SU-DHL-6 (cell line): ENCODE results near the gene MAGEA1.
"Not testable (repeated sequence)": the region's sequence is repeated elsewhere in the genome, so short reads cannot be mapped to it uniquely, and the experiment has no call there.

Experiments used
- CTCF ChIP-seq: fragments of 200-600 bp; sonication (generic); IDR thresholded peaks from one replicate; pipeline ENCODE4 v1.5.1; 2017; ENCODE audit warnings: antibody characterized with exemption, mild to moderate bottlenecking, low read length, moderate library complexity; ENCODE audit not compliant: insufficient read depth, poor library complexity, severe bottlenecking
- EZH2phosphoT487 ChIP-seq: fragments of 200-600 bp; sonication (generic), shearing (Covaris generic); conservative IDR thresholded peaks from 2 replicates; pipeline ENCODE4 v1.6.1; 2018; ENCODE audit warnings: mild to moderate bottlenecking, antibody characterized with exemption, low read length, moderate library complexity, mixed read lengths

- TF ChIP-seq CTCF, EZH2phosphoT487: not testable (repeated sequence)
Observed at GRCh38 chrX:153132924-153133323, 46.2 kb upstream of the MAGEA1 start.
